HG02610 (cell line): ENCODE results near the gene TMEM135.
"Not testable (repeated sequence)": the region's sequence is repeated elsewhere in the genome, so short reads cannot be mapped to it uniquely, and the experiment has no call there.

ENCODE experiments used
- ATAC-seq: cut with Tn5 transposase; IDR thresholded peaks from one replicate; pipeline ENCODE4 v1.9.1; 2021; ENCODE audit warnings: mild to moderate bottlenecking, moderate library complexity; ENCODE audit not compliant: unreplicated experiment

Gene TMEM135

GRCh38 chr11:87254562-87254961, 216.8 kb downstream of the TMEM135 start:
- ATAC-seq, result no peak

DNA sequence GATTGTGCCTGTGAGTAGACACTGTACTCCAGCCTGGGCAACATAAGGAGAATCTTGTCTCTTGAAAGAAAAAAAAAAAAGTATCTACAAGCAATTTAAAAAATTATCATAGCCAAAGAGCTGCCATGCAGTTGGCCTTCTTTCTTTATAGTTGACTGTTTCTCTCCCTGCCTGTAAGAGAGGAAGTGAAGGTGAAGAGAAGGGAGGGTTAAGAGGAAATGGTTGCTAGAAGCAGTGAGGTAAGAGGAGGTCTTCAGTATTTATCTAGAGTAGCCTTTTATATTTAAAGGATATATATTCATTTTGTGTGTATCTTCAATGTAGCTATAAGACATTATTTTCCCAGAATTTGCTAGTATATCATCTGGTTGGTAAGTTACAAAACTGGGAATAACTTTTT, 217.9 kb downstream of the TMEM135 start:
- no peak for ATAC-seq

GRCh38 chr11:87256694-87257340, 219.1 kb downstream of the TMEM135 start:
- no peak for ATAC-seq

DNA sequence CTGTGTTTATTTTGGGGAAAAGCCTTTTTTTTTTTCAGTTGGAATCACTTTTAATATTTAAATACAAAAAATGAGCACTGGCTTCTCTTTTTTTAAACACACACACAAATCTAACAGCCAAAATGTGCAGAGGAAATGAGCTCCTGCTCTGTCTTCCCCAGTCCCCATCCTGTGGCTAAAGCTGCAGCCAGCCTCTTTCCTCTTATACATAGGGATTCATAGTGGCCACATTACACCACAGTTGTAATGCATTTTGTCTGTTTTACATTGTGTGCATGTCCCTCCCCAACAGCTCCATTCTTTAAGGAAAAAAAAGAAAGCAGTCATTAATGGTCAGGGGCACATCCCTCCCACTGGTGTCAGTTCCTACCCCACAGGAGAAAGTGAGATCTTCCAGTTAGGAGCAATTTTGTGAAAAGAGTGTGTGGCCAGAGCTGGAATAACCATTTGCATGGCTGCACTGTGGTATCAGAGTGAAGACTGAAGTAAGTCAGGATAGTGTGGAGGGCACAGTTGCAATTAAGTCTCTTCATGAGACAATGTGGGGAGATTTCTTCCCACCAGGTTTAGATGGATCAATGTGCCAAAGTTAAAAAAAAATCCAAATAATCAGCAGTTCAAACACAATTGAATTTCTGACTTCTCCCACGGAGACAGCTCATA, 220.6 kb downstream of the TMEM135 start:
- ATAC-seq, result no peak

DNA sequence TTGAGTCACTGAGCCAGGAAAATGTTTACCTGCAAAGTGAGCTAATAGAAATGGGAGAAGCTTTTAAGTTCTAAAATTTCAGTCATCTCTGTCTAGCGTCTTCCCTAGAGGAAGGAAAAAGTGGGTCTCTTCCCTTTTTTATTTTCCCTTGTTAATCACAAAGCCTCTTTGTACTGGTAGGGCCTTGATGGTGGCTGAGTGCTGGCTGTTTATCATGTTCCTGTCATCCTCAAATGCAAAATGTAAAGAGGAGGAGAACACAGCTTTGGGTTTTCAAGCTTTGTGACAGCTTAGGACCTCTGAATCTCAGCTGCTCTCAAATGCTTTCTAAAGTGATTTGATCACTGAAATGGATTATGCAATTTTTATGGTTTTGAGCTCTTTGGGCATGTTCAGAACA, 222.0 kb downstream of the TMEM135 start:
- no peak for ATAC-seq

DNA sequence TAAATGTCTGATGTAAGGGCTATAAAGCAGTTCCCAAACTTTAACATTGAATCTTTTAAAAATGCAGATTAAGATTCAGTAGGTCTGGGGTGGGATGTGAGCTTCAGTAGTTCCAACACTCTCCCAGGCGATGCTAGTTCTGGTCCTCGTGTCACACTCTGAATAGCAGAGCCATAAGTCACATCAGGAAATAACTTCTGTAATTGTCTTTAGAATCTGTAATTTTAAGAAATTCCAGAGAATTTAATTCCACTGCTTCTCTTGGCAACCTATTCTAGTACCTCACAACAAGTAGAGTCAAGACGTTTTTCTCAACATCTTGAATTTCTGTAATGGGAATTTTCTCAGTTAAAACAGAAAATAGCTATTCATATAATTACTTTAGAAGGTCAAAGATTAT, 223.1 kb downstream of the TMEM135 start:
- ATAC-seq, result no peak

GRCh38 chr11:87263264-87263838, 225.6 kb downstream of the TMEM135 start:
- ATAC-seq, result no peak

- no peak for ATAC-seq
These were observed 226.2 kb downstream of the TMEM135 start for GRCh38 chr11:87263979-87264378.

DNA sequence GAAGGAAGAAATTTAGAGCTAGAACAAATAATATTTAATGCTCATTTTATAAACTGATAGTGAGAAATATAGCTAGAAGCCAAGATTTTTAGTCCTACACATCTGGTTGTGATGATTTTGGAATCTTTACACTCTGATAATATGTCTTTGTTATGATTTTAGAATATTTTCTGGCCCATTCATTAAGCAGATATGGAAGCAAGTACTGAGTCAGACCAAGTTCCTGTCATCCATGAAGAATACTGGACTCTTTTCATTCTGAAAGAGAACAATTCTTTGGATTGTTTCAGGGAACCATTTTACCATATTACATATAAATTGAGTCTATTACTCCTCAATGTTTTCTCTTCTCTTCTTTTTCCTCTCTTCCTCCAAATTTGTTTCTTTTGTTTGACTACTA, 227.4 kb downstream of the TMEM135 start:
- no peak for ATAC-seq

DNA sequence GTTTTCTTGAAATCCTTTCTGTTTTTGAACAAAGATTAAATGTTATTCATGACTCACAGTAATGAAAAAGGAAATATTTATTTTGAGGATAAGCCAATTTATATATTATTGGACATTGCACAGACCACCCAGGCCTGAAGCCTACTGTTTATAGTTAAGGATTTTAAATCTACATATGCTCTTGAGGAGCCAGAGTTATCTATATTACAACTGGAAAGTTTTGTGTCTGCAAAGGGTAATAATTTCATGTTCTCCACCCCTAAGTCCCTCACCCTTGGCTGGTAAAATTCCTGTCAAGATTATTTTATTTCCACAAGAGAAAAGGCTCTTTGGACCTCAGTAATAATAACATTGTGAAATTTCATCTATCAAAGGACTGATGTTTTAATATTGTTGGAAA, 228.2 kb downstream of the TMEM135 start:
- ATAC-seq, result no peak

DNA sequence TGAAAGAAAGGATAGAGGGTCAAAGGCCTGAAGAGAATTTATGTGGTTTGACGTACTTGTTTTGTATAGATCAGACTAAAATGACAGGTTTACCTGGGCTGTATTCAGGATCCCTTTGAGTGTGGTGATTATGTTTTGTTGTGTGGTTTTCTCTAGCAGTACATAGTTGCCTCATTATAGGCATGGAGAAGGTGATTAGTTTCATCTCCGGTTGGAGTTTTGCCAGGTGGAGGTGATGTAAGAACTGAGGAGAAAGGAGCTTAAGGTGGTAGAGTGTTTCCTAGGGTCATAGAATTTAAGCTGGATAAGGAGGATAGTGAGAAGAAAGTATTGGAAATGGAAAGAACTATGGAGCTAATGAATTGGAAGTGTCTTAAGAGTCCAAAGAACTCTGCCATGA, 229.0 kb downstream of the TMEM135 start:
- ATAC-seq, result no peak

DNA sequence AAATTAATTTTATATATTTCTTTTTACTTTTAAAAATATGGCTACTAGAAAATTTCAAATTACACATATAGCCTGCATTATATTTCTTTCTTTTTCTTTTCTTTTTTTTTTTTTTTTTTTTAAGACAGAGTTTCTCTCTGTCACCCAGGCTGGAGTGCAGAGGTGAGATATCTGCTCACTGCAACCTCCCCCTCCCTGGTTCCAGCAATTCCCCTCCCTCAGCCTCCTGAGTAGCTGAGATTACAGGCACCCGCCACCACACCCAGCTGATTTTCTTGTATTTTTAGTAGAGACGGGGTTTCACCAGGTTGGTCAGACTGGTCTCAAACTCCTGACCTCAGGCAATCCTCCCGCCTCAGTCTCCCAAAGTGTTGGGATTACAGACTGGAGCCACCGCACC, 234.2 kb downstream of the TMEM135 start:
- not testable (repeated sequence) for ATAC-seq

GRCh38 chr11:87275176-87275575, 237.4 kb downstream of the TMEM135 start:
- no peak for ATAC-seq

- ATAC-seq, result no peak
These were observed 242.4 kb downstream of the TMEM135 start for GRCh38 chr11:87280143-87280542.

- no peak for ATAC-seq
These were observed 243.8 kb downstream of the TMEM135 start for GRCh38 chr11:87281496-87281895.

DNA sequence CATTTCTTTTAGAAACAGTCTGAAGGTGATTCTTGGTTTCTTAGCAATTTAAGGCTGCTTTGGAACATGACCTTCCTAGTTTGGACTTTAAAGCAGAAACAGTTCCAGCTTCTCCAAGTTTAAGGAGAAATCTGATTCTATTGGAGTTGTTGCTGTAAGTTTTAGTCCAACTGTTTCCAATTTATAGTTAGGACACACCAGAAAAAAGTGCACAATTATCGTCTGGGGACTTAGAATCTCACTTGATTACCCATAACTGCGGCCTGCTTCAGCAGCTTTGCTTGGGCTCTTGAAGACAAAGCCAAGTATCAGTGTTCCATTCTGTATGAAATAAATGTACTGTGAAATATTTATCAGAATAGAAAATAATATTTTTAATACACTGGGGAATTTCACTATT, 246.6 kb downstream of the TMEM135 start:
- ATAC-seq, result no peak

DNA sequence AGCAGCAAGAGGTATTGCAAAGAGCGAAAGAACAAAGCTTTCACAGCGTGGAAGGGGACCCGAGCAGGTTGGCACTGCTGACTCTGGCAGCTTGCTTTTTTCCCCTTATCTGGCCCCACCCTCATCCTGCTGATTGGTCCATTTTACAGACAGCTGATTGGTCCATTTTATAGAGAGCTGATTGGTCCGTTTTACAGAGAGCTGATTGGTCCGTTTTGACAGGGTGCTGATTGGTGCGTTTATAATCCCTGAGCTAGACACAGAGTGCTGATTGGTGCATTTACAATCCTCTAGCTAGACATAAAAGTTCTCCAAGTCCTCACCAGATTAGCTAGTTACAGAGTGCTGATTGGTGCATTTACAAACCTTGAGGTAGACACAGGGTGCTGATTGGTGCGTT, 247.9 kb downstream of the TMEM135 start:
- not testable (repeated sequence) for ATAC-seq

GRCh38 chr11:87286338-87286737, 248.6 kb downstream of the TMEM135 start:
- no peak for ATAC-seq

DNA sequence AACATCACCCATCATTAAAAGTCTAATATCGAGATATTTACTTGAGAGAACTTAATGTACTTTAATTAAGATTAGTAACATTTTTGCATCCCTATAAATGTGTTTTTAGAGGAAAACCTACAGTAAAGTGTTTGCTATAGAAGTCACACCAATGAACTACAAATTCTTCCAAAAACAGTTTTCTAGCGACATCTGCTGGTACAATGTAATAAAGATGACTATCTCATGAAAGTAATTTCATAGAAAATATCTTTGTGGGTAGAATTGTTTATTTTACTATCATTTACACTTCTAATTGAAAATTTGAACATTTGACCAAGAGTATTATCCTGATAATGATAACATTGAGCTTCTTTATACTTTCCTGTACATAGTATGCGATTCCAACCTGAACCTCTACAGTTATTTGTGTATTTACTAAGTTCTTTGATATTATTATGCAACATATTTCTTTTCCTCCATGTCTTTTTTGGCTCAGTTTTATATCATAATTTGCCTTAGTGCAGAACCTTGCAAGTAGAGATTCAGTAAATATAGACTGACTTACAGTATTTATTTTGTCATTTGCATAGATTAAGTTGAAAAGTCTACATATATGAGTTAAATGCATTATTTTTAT, 252.7 kb downstream of the TMEM135 start:
- no peak for ATAC-seq

GRCh38 chr11:87292598-87292997, 254.9 kb downstream of the TMEM135 start:
- no peak for ATAC-seq

GRCh38 chr11:87295237-87295636, 257.5 kb downstream of the TMEM135 start:
- ATAC-seq, result peak; percentile 76

DNA sequence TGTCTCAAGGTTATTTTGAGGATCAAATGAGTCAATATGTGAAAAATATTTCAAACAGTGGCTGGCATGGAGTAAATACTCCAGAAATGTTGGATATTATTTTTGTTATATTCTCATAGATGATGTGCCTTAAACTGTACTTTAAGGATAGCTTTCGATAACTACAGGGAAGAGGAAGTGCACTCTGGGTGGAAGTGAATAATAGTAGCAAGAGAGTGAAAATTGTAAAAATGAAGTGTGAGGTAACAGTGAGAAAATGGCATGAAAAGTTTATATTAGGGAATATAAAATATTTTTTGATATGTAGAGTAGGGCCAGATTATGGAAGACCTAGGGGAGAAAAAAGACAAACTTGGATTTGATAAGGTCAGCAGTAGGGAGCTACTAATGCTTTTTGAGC, 258.9 kb downstream of the TMEM135 start:
- no peak for ATAC-seq
